A549 treated with CpdA at 1 μM for 4 hours (cell line): ENCODE measurements around the gene IER5L. TPM values are rescaled to one million over a fixed set of nuclear protein-coding genes. Genes with fewer than 3 reads are reported as not detected.

Experiments
- total RNA-seq: library from RNA; stranded (reverse); fragments of 200-300 nt; extraction: Qiagen RNA extraction; gene quantifications from 5 replicates; pipeline ENCODE4 v1.2.3, GENCODE V29; 2022; ENCODE audit warnings: low read depth

IER5L gene
- total RNA-seq, result 36.0 to 86.1 TPM (median 78.9 TPM) in 5 replicates

GRCh38 chr9:129177791-129178567 is at the start of gene IER5L:
IER5L (minus strand) TSS chr9:129178261; CDS start chr9:129178052, 209 bp downstream.

Other genes with a start within 250 kb of the IER5L start
- 28.0 to 38.9 TPM (median 36.5 TPM) in 5 replicates for gene DOLK, start 230.7 kb downstream of the IER5L start, total RNA-seq
- gene NUP188, start 230.6 kb downstream of the IER5L start, total RNA-seq, result 38.0 to 41.3 TPM (median 39.8 TPM) in 5 replicates
- 34.4 to 53.8 TPM (median 47.7 TPM) in 5 replicates for gene SH3GLB2, start 149.9 kb downstream of the IER5L start, total RNA-seq
- gene MIGA2, start 141.6 kb downstream of the IER5L start, total RNA-seq, result 11.7 to 15.6 TPM (median 13.5 TPM) in 5 replicates
- gene DOLPP1, start 97.2 kb downstream of the IER5L start, total RNA-seq, result 20.4 to 23.4 TPM (median 21.3 TPM) in 5 replicates
- gene CRAT, start 67.5 kb downstream of the IER5L start, total RNA-seq, result 25.2 to 31.1 TPM (median 28.6 TPM) in 5 replicates
- 121 to 135 TPM (median 133 TPM) in 5 replicates for gene PTPA, start 66.8 kb downstream of the IER5L start, total RNA-seq